ENCODE measurements around the gene CDKL2. TPM values are rescaled to one million over a fixed set of nuclear protein-coding genes. Genes with fewer than 3 reads are reported as not detected.
A peak's percentile ranks its signal among the peaks of the same experiment; 100 is the strongest.

The CDKL2 gene
- total and polyA plus RNA-seq, 9 of the 15 experiments (the other 6 are each of a cell fraction or from before 2014, with no cell fraction given), result 0.01 to 0.16 TPM; not detected in 7

- no peak for TF ChIP-seq PCBP1 (IDR thresholded peaks at IDR 0.05; ENCODE audit: low read depth, low read length, poor library complexity, severe bottlenecking)
- TF ChIP-seq ZFX (CRISPR knock-in tag; IDR thresholded peaks at IDR 0.05), result peak; percentile 79
- no peak for TF ChIP-seq NCOA4 (IDR thresholded peaks at IDR 0.05; ENCODE audit: partially characterized antibody)
- TF ChIP-seq MNT (conservative IDR thresholded peaks at IDR 0.05), result no peak
- peak; percentile 10; the same call in 1 of the 2 replicates for TF ChIP-seq KAT8 (IDR thresholded peaks at IDR 0.05; ENCODE audit: low read depth)
- 0 out of 2 replicates have a peak, but pooled peaks have one; percentile 46 for TF ChIP-seq ZNF592 (IDR thresholded peaks at IDR 0.05)
- no peak for TF ChIP-seq HDAC2 (IDR thresholded peaks at IDR 0.05)
- TF ChIP-seq ZNF766 (CRISPR knock-in tag; conservative IDR thresholded peaks at IDR 0.05), result peak; percentile 69; the same call in 1 of the 2 replicates
- no peak for TF ChIP-seq CHCHD3 (CRISPR knock-in tag; IDR thresholded peaks at IDR 0.05)
- no peak for TF ChIP-seq MXD1 (CRISPR knock-in tag; IDR thresholded peaks at IDR 0.05; ENCODE audit: borderline replicate concordance, poor library complexity, severe bottlenecking)
- 0 out of 2 replicates have a peak, but pooled peaks have one; percentile 17 for TF ChIP-seq SMAD4 (CRISPR knock-in tag; conservative IDR thresholded peaks at IDR 0.05)
- no peak for TF ChIP-seq USF1 (CRISPR knock-in tag; IDR thresholded peaks at IDR 0.05)
- 0 out of 2 replicates have a peak, but pooled peaks have one; percentile 27 for TF ChIP-seq ZNF76 (CRISPR knock-in tag; IDR thresholded peaks at IDR 0.05; ENCODE audit: borderline replicate concordance)
Measured at GRCh38 chr4:75673959-75674328, 43.6 kb upstream of the CDKL2 start (continued).

Data from K562 (cell line).